ENCODE results near the gene BIRC3. TPM values are rescaled to one million over a fixed set of nuclear protein-coding genes. Genes with fewer than 3 reads are reported as not detected.

BIRC3 gene
- polyA plus RNA-seq (not detected in 2 replicates), polyA minus RNA-seq (under 0.01 TPM in 1 of 2 replicates, not detected in the other)

- H3K4me2 ChIP-seq (ENCODE audit: low read length): no peak within 1 kb of the TSS
- H3K36me3 ChIP-seq (ENCODE audit: insufficient read depth, low read length): no peaks in the 10 kb centered on the region
- TF ChIP-seq MXI1 (conservative IDR thresholded peaks at IDR 0.05; ENCODE audit: poor library complexity, severe bottlenecking) (no peak), EP300 (conservative IDR thresholded peaks at IDR 0.05; ENCODE audit: poor library complexity, severe bottlenecking) (no peak), RAD21 (conservative IDR thresholded peaks at IDR 0.05) (no peak), TAF1 (IDR thresholded peaks at IDR 0.05; ENCODE audit: low read depth) (no peak), SMC3 (conservative IDR thresholded peaks at IDR 0.05; ENCODE audit: poor library complexity) (no peak), REST (IDR thresholded peaks at IDR 0.05; ENCODE audit: borderline replicate concordance) (no peak), CTCF (IDR thresholded peaks at IDR 0.05; ENCODE audit: poor library complexity, severe bottlenecking) (no peak), EZH2 (IDR thresholded peaks at IDR 0.05; ENCODE audit: borderline replicate concordance, insufficient read depth, low read length, poor library complexity, severe bottlenecking) (no peak), POLR2AphosphoS5 (IDR thresholded peaks at IDR 0.05) (no peak)
- peaks cover 7% of the 10 kb centered on the region for H3K27me3 ChIP-seq (ENCODE audit: insufficient read depth, low read depth, low read length)
- no peak within 1 kb of the TSS for H2AFZ ChIP-seq (ENCODE audit: low read depth, low read length)
- H3K9me2 ChIP-seq (ENCODE audit: insufficient read depth, low read length): no peaks in the 10 kb centered on the region
- H3K79me2 ChIP-seq (replicated peaks; ENCODE audit: insufficient read depth, low read length): no peaks in the 10 kb centered on the region
- H3K9me3 ChIP-seq (ENCODE audit: low read length): no peaks in the 10 kb centered on the region
- H3K27ac ChIP-seq (ENCODE audit: low read length): no peak within 1 kb of the TSS
- no peaks in the 10 kb centered on the region for H3F3A ChIP-seq (ENCODE audit: insufficient read depth, low read length, poor library complexity, severe bottlenecking)
- H3K4me3 ChIP-seq (ENCODE audit: low read length): peak within 1 kb of the TSS; percentile 49
- H3K9ac ChIP-seq (ENCODE audit: low read length): no peak within 1 kb of the TSS
- H4K20me1 ChIP-seq (ENCODE audit: insufficient read depth): no peaks in the 10 kb centered on the region
Measured at GRCh38 chr11:102317099-102317767, at the start of gene BIRC3. BIRC3 (plus strand) TSS chr11:102317484; CDS start chr11:102324510, 7,026 bp downstream.

GRCh38 chr11:102267609-102268008, 49.7 kb upstream of the BIRC3 start:
- Histone ChIP-seq H4K20me1 (ENCODE audit: insufficient read depth) (no peaks in the 10 kb centered on the region), H3K9ac (ENCODE audit: low read length) (no peak overlapping the region), H2AFZ (ENCODE audit: low read depth, low read length) (no peak overlapping the region), H3K36me3 (ENCODE audit: insufficient read depth, low read length) (no peaks in the 10 kb centered on the region), H3K9me2 (ENCODE audit: insufficient read depth, low read length) (no peaks in the 10 kb centered on the region), H3F3A (ENCODE audit: insufficient read depth, low read length, poor library complexity, severe bottlenecking) (no peaks in the 10 kb centered on the region), H3K4me2 (ENCODE audit: low read length) (no peak overlapping the region), H3K9me3 (ENCODE audit: low read length) (no peaks in the 10 kb centered on the region), H3K27me3 (ENCODE audit: insufficient read depth, low read depth, low read length) (peaks cover 2% of the 10 kb centered on the region), H3K4me3 (ENCODE audit: low read length) (no peak overlapping the region), H3K79me2 (replicated peaks; ENCODE audit: insufficient read depth, low read length) (no peaks in the 10 kb centered on the region), H3K27ac (ENCODE audit: low read length) (no peak overlapping the region)
- TF ChIP-seq CTCF (IDR thresholded peaks at IDR 0.05; ENCODE audit: poor library complexity, severe bottlenecking): no peak
- no peak for TF ChIP-seq REST (IDR thresholded peaks at IDR 0.05; ENCODE audit: borderline replicate concordance)
- TF ChIP-seq SMC3 (conservative IDR thresholded peaks at IDR 0.05; ENCODE audit: poor library complexity): no peak
- TF ChIP-seq TAF1 (IDR thresholded peaks at IDR 0.05; ENCODE audit: low read depth): no peak
- TF ChIP-seq EP300 (conservative IDR thresholded peaks at IDR 0.05; ENCODE audit: poor library complexity, severe bottlenecking): no peak
- no peak for TF ChIP-seq MXI1 (conservative IDR thresholded peaks at IDR 0.05; ENCODE audit: poor library complexity, severe bottlenecking)
- no peak for TF ChIP-seq RAD21 (conservative IDR thresholded peaks at IDR 0.05)
- no peak for TF ChIP-seq EZH2 (IDR thresholded peaks at IDR 0.05; ENCODE audit: borderline replicate concordance, insufficient read depth, low read length, poor library complexity, severe bottlenecking)
- no peak for TF ChIP-seq POLR2AphosphoS5 (IDR thresholded peaks at IDR 0.05)

All from neural cell (in vitro differentiated cells).